SKM-1 treated with dmso at 0.1 percent for 144 hours (cell line): ENCODE data around the gene SEC24C.
A peak's percentile ranks its signal among the peaks of the same experiment; 100 is the strongest.
"Not testable (repeated sequence)": the region's sequence is repeated elsewhere in the genome, so short reads cannot be mapped to it uniquely, and the experiment has no call there.

ENCODE experiments used
- DNase-seq: peaks from one replicate; lab custom pipeline; 2025; ENCODE audit not compliant: unreplicated experiment; lab: John Stamatoyannopoulos, UW

Gene SEC24C

GRCh38 chr10:73743905-73744663 lies at the start of gene SEC24C:
TSS of gene SEC24C (plus strand) at chr10:73744372. CDS start at chr10:73746833, 2,461 bp downstream.
- DNase-seq: peak; percentile 97

GRCh38 chr10:73695302-73695701 lies 48.9 kb upstream of the SEC24C start:
- not testable (repeated sequence) for DNase-seq

DNA sequence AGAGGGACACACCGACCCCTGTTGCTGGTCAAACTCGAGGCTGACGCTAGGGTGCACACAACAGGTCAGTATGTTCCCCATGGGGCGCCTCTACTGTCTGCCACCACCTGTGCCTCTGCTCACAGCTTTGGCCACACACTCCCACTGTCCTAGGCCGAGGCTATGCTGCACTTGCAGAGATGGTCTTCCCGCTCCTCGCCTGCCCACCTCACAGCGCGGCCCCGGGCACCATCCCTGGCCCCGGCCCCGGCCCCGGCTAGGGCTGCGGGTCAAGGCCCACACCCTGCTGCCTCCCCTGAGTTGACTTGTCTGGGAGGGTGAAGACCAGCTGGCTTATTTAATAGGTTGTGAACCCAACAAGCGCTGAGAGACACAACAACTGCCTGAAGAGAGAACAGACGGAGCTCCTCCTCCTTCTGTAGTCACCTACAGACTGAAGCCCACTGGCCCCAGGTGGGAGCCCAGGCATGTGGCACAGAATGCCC lies 46.5 kb upstream of the SEC24C start, which contains the start of gene AGAP5:
Gene AGAP5 (minus strand): TSS at position 435 of the 485 bp plus-strand sequence. CDS start 354 bp downstream, at position 81.
- not testable (repeated sequence) for DNase-seq

DNA sequence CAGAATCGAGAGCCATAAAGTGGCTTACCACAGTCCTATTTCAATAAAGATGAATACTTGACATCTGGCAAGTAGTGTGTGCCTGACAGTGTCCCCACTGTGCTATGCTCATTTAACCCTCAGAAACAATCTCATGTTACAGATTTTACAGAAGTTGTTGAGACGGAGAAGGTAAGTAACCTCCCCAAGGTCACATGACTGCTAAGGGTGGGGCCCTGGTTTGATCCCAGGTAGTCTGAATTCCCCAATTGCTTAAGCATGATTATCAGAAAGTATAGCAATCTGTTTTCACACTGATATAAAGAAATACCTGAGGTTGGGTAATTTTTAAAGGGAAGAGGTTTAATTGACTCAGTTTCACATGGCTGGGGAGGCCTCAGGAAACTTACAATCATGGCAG lies 45.4 kb upstream of the SEC24C start:
- DNase-seq: not testable (repeated sequence)

- not testable (repeated sequence) for DNase-seq
These were observed 40.2 kb upstream of the SEC24C start for GRCh38 chr10:73703924-73704323.

DNA sequence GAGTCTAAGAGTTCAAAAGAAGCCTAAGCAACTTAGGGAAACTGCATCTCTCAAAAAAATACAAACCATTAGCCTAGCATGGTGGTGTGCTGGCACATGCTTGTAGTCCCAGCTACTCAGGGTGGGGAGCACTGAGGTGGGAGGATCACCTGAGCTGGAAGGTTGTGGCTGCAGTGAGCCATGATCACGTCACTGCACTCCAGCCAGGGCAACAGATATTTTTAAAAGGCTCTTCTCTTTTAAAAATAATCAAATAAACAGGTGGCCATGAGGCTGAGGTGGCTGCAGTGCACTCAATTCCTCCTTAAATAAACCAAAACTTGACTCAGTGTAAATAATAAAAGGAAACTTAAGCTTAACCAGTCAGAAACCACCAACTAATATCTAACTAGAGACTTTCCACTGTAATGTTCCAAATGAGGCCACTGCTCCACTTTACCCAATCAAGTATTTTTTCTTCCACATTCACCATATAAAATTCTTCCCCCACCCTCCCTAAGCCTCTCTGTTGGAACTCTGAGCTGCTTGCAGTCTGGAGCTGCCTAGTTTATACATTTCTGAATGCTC lies 38.6 kb upstream of the SEC24C start:
- DNase-seq: not testable (repeated sequence)

DNA sequence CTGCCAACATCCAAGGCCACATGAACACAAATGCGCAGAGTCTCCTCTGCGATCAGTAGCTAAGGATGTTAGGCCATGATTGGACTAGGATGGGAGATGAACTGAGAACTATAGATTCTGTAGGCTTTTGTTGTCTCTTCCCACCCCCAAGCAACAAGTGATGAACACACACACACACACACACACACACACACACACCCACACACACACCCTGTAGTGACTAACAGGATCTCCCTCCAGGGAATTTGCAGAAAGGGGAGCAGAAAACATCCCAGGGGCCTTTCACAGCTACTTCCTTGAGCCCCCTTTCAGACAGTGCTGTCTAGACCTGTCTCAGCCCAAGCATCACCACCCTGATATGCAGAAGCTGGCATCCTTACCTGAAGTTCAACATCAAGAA lies 37.7 kb upstream of the SEC24C start:
- not testable (repeated sequence) for DNase-seq

- DNase-seq: not testable (repeated sequence)
These were observed 36.5 kb upstream of the SEC24C start for GRCh38 chr10:73707628-73708027.

DNA sequence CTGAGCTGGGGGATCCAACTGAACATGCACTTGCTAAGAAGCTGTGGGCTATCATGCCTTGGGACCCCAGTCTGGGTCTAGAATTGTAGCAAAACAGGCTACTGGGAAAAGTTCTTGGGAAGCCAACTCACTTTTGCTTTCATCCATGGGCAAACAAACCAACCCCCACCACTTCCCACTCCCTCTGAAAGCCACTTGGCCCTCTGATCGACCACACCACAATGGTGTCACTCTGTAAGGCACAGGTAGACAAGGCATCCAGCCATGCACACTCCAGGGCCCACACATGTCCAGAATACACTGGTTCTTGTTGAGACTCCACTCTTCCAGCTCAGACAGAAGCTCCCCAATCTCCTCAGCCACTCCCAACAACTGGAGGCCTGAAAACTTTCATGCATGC lies 36.0 kb upstream of the SEC24C start:
- DNase-seq: not testable (repeated sequence)

GRCh38 chr10:73711683-73712082 lies 32.5 kb upstream of the SEC24C start:
- DNase-seq: not testable (repeated sequence)

DNA sequence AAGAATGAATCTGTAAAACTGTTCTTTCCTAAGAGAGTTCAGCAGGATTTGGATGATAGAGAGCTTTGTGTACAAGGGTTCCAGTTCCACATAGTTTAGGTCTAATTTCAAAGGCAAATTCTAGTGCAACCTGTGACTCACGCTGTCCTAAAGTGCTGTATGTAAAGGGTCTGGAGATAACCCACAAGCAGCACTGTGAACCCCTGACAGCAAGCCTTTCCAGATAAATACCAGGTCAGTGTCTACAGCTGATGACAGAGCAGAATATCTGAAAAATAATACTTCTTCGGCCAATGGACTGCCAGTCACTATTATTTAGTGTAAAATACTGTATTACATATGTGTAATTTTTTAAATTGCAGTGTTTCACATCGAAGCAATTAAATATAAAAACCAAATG lies 30.3 kb upstream of the SEC24C start:
- not testable (repeated sequence) for DNase-seq

DNA sequence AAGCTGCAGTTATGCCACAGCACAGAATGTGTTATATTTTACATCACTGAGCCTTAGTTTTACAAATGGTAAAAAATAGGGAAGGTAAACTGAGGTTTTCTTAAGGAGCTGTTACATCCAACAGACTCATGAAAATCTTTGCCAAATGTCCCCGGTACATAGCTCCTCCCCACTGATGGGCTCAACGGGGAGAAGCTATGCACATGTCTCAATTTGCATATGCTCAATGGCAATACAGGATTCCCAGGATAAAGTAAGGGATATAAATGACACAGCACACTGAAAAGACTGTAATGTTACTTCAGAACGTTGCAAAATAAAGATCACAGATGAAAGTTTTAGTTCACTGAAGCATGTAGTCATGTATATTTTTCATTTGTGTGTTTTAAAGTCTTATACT lies 29.7 kb upstream of the SEC24C start:
- not testable (repeated sequence) for DNase-seq

DNA sequence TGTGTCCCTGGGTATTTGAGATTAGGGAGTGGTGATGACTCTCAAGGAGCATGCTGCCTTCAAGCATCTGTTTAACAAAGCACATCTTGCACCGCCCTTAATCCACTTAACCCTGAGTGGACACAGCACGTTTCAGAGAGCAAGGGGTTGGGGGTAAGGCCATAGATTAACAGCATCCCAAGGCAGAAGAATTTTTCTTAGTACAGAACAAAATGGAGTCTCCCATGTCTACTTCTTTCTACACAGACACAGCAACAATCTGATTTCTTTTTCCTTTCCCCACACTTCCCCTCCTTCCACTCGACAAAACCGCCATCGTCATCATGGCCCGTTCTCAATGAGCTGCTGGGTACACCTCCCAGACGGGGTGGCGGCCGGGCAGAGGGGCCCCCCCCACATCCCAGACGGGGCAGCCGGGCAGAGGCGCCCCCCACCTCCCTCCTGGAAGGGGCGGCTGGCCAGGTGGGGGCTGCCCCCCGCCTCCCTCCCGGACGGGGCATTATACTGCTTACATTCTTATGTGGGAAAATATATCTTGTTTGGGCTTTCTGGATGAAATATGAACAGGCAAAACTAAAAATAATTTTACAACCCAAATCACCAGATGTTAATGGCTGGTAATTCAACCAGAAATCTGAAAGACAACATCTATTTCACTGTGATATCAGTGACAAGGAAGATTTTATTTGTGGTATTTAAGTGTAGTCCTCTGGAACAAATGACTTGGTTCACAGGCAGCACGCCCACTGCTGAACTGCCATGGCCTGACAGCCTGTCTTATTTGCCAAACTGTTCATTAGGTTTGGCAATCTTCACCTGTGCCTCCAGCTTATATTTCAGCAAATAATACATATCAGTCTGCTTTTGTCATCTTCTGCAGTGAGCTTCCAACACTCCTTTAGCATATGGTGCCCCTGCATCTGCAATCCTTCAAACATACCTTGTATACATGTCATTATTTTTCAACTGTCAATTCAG lies 28.7 kb upstream of the SEC24C start:
- DNase-seq: not testable (repeated sequence)

DNA sequence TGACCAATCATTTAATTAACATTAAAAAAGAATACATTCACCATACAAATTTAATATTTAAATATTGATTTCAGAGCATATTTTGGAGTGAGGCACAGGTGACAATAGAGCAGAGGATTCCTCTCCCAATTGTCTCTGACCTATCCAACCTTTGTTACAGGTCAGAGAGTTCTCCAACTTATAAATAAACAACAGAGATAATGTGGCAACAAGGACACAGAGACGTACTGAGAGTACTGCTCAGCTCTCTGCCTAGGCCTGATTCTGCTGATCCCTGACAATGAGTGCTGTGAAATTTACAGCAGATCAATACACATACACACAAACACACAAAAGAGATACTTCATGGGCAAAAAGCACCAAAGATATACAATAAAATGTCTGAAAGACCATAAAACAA lies 27.9 kb upstream of the SEC24C start:
- DNase-seq: no peak

DNA sequence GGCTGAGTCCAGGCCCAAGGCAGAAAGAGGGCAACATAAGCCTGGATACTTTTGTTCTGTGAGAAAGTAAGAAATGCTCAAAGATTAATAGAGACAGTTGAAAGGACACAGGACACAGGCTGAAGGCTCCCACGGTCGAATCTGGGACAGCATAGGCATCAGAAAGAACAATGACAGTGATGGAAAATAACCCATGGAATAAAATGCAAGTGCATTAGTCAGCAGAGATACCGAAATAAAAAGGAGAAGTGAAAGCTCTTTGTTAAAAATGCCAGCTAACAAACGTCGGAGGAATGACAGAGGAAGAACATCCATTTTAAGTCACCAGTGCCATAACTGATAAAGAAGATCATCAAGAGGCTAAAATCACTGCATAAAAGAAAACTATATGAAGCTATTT lies 26.6 kb upstream of the SEC24C start:
- peak; percentile 42 for DNase-seq

DNA sequence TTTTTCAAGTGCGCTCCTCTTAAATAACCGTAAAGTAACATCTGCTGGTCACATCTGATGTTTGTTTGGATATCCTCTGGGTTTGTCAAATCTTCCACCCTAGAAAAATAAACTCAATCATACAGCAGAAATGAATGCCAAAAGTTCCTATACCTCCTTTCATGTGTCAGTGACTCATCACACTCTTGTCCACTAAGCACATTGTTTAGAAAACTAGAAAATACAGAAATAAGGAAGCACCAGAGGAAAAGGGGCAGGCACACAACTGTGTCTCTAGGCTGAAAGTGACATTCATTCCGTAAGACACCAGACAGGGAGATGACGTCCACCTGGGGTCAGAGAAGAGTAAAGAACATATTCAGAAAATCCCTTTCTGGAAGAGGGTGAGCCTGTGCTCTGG lies 23.6 kb upstream of the SEC24C start:
- DNase-seq: not testable (repeated sequence)

- DNase-seq: no peak
These were observed 20.7 kb upstream of the SEC24C start for GRCh38 chr10:73723516-73723915.

DNA sequence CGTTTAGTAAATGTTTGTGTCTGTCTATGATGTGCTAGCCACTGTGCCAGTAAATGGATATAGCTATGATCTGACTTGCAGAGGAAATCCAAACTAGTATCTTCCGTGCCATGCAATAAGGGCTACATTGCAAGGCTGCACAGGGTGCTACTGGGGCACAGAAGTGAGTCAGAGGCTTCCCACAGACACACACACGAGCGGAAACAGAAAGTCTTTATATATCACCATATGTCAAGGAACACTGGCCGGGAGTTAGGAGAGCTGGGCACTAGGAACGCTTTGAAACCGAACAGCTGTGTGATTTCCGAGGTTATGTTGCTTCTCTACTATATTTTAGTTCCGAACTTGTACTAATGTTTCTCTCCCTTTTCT lies 14.4 kb upstream of the SEC24C start:
- DNase-seq: not testable (repeated sequence)

GRCh38 chr10:73730153-73730906 lies 13.8 kb upstream of the SEC24C start:
- peak; percentile 75 for DNase-seq

DNA sequence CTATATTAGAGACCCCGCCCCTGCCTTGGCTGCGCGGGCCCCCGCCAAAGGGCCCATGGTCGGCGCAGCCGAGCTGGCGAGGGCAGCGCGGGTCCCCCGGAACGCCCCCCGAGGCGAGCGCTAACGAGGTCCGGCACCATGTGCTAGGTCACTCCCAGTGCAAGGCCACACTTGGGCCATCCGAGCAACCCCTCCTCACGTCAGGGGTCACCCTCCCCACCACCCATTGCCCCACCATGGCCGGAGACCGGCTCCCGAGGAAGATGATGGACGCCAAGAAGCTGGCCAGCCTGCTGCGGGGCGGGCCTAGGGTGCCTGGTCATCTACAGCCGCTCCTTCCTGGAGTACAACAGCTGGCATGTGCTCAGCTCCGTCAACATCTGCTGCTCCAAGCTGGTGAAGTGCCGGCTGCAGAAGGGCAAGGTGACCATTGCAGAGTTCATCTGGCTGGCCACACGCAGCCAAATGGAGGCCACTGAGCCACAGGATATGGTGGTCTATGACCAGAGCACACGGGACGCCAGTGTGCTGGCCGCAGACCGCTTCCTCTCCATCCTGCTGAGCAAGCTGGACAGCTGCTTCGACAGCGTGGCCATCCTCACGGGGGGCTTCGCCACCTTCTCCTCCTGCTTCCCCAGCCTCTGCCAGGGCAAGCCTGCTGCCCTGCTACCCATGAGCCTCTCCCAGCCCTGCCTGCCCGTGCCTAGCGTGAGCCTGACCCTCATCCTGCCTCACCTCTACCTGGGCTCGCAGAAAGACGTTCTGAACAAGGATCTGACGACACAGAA lies 12.4 kb upstream of the SEC24C start:
- DNase-seq: no peak
